SK-N-DZ (cell line): Measurements from ENCODE around the gene SULT1A2.
"Not testable (repeated sequence)": the region's sequence is repeated elsewhere in the genome, so short reads cannot be mapped to it uniquely, and the experiment has no call there.

Experiments
- DNase-seq: peaks from one replicate; pipeline ENCODE4 v3.0.0-alpha.2; 2015; ENCODE audit warnings: low spot score

The SULT1A2 gene

GRCh38 chr16:28609631-28610594 lies 13.1 kb upstream of the SULT1A2 start, which contains the start of gene SULT1A1:
TSS of gene SULT1A1 (minus strand) at chr16:28610044. CDS start at chr16:28608855, 1,189 bp downstream.
- no peak for DNase-seq

DNA sequence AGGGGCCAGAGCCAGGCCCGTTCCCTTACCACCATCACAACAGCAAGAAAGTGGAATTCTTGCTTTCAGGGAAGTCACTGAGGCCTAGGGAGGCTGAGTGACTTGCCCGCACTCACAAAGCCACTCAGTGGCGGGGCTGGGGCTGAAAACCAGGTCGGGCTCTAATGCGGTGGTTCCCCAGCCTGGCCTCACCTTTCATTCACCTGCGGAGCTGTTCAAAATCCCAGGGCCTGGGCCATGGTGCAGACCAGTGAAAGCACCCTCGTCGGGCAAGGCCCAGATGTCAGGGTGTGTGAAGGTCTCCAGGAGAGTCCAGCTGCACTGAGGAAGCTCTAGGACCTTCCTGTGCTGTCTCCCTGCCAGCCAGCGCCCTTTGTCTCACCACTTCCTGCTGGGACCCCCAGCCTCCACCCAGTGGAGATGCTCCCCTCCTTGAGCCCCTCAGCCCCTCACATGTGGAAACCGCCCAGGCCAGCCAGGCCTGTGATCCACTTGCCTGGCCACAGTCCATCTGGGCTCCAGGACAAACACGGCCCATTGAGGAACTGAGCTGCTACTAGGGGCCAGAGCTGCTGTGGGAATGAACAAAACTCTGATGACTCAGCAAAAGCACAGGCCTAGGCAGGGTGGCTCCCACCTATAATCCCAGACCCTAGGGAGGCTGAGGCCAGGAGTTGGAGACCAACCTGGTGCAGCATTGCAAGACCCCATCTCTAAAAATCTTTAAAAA lies 12.2 kb upstream of the SULT1A2 start:
- not testable (repeated sequence) for DNase-seq

- DNase-seq: not testable (repeated sequence)
These were observed 11.6 kb upstream of the SULT1A2 start for GRCh38 chr16:28608496-28608808.

DNA sequence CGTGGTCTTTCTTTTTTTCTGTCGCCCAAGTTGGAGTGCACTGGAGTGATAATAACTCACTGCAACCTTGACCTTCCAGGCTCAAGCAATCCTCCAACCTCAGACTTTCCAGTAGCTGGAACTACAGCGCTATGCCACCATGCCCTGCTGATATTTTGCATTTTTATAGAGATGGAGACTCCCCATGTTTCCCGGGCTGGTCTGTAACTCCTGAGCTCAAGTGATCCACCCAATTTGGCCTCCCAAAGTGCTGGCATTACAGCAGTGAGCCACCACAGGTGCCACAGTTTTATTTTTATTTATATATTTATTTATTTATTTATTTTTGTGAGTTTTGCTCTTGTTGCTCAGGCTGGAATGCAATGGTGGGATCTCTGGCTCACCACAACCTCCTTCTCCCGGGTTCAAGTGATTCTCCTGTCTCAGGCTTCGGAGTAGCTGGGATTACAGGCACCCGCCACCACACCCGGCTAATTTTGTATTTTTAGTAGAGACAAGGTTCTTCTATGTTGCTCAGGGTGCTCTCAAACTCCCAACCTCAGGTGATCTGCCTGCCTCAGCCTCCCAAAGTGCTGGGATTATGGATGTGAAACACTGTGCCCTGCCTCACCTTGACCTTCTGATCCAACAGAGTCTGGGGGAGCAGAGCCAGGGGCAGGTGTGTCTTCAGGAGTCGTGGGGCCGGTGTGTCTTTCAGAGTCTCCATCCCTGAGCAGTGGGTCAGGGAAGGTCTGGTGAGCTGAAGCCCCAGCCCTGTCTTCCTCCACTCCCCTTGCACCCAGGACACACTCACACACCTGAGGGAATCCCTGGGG lies 11.0 kb upstream of the SULT1A2 start:
- not testable (repeated sequence) for DNase-seq

DNA sequence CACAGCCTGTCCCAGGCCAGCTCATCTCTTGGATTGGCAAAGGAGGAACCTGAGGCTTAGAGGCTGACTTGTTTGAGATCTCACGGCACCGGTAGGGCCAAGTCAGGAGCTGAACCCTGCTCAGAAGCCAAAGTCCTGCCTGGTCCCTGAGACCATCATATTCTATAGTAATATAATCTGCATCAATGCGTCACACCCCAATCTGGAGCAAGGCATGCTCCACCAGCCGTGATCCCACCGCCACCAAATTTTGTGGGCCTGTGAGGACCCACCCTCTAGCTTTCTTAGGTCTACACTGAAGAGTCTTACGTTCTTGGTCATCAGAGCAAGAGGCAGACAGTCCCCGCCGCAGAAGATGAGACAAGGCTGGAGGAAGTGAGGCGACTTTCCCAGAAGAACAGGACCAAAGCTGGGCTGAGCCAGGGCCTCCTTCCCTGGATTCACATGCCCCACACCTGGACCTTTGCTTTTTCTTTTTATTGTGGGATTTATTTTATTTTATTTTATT lies 10.3 kb upstream of the SULT1A2 start:
- DNase-seq: no peak

GRCh38 chr16:28606291-28607115 lies 9.7 kb upstream of the SULT1A2 start:
- DNase-seq: no peak

- no peak for DNase-seq
These were observed 7.3 kb upstream of the SULT1A2 start for GRCh38 chr16:28604186-28604565.

DNA sequence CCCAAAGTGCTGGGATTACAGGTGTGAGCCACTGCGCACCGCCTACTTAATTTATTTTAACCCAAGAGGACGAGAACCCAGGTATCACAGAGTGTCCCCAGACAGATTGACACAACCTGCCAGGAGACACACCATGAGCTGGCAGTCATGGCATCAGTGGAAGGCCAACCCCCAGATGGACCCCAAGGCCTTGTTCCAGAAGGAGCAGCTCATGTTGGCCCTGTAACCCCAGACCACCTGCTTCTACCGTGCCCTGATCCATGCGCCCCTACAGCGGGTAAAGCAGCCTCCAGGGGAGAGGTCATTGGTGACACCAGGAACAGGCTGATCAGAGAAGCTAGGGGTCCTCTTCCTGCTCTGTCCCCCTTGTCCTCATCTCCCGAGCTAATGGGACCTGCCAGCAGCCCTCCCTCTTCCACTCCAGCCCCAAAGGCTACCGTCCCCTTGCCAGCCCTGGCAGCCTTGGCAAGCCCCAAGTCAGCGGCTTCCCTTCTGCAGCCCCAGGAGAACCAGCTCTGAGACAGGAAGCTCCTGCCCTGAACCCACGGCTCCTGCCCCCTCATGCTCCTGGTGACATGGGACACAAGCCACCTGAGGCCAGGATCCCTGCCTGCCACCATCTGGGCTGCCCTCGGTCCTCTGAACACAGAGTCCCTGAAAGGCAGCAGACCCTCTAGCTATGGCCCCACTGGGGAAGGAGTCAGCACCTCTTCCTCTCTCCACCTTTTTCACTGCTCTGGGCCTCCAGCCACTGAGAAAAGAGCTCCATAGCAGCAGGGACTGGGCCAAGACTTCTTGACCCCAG lies 6.7 kb upstream of the SULT1A2 start:
- no peak for DNase-seq

DNA sequence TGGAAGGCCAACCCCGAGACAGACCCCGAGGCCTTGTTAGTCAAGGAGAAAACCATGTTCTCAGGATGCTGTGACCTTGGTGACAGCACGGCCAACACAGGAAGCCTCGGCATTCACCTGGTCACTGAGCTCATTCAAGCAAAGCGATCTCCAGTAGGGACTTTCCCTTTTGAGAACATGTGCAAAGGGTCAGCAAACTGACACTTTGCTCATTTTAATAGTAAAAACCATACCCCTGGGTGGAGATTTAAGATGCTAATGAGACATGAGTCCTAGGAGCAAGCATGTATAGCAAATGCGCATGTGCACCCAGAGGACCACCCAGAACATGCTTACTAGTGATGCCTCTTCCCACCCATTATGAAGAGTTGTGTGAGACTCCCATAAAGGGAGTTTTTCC lies 5.7 kb upstream of the SULT1A2 start:
- DNase-seq: no peak

DNA sequence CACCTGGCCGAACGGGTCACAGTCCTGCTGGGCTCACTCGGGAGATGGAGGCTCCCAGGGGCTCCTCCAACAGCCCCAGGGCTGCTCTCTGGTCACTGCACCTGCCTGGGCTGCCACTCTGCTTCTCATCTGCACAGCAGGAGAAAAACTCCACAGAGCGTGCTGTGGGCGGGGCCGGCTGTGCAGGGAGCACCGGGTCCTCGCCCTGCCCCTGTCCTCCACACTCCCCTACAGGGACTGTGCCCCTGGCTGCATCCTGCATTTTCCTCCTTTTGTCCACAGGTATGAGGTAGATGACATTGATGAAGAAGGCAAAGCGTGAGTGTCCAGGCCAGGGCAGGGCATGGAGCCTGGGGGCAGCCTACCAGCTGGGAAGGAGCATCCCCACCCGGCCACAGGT lies 5.2 kb upstream of the SULT1A2 start:
- not testable (repeated sequence) for DNase-seq

DNA sequence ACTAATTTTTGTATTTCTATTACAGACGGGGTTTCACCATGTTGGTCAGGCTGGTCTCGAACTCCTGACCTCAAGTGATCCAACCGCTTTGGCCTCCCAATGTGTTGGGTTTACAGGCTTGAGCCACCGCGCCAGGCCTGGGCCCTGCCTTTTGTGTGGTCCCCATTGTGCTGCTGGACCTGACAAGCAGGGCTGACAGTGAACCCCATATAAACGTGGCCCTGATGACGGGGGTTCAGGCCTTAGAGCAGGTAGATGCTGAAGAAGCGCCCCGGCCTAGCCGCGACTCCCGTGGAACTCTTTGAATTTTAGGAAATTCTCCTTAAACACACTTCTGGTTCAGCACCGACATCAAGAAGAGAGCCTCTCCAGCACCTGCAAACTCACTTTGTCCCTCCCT lies 4.7 kb upstream of the SULT1A2 start:
- not testable (repeated sequence) for DNase-seq

DNA sequence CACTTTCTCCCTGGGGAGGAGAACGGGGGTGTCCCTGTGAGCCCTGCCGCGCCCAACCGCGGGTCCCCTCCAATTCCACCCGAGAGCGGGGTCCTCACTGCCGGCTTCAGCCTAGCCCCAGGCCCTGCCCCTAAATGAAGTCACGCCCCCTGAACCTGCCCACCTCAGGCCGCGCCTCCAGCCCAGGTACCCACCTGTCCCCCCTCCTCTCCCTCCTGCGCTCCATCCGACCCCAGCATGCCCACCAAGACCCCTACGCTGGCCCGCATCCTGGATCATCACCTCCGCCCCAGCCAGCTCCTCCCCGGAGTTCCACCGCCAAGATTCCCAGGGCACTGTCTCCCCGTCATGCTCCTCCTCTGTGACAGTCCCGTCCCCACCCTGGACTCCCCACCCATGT lies 4.1 kb upstream of the SULT1A2 start:
- DNase-seq: not testable (repeated sequence)

- DNase-seq: not testable (repeated sequence)
These were observed 2.8 kb upstream of the SULT1A2 start for GRCh38 chr16:28599377-28600285.

GRCh38 chr16:28597692-28598261 lies 927 bp upstream of the SULT1A2 start:
- DNase-seq: peak; percentile 37

DNA sequence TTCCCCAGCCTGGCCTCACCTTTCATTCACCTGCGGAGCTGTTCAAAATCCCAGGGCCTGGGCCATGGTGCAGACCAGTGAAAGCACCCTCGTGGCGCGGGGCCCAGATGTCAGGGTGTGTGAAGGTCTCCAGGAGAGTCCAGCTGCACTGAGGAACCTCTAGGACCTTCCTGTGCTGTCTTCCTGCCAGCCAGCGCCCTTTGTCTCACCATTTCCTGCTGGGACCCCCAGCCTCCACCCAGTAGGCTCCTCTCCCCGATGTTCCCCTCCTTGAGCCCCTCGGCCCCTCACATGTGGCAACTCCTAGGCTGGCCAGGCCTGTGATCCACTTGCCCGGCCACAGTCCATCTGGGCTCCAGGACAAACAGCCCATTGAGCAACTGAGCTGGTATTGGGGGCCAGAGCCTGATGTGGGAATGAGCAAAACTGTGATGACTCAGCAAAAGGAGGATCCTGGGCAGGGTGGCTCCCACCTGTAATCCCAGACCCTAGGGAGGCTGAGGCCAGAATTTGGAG lies 677 bp downstream of the SULT1A2 start:
- DNase-seq: no peak

- not testable (repeated sequence) for DNase-seq
These were observed 1.4 kb downstream of the SULT1A2 start for GRCh38 chr16:28595451-28595850.

DNA sequence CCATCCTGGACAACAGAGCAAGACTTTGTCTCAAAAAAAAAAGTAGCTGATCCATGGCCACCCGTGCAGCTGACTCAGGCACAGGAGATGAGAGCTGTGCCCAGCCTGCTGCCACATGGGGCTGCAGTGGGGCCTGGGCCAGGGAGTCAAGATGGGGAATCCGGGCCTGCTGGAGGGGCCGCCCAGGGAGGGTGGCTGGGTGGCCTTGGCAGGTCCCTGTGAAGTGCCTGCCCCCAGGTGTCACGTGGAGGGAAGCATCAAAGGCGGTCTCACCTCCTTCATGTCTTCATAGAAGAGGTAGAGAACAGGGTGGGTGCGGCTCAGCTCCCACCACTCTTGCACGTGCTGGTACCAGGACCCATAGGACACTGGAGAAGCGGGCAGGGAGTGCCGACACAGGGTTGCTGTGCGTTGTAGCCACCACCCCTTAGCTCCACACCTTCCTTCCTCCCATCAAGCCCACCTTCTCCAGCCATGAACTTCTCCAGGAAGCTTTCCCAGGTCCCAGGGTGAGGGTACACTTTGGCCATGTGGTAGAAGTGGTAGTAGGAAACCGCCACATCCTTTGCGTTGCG lies 3.8 kb downstream of the SULT1A2 start:
- no peak for DNase-seq

- DNase-seq: no peak
These were observed 4.3 kb downstream of the SULT1A2 start for GRCh38 chr16:28592511-28592910.
